Suprapubic skin (tissue), 4 donors: ENCODE measurements around the gene DOCK11.

Experiments
- CTCF ChIP-seq, 2 donors: fragments of 200-600 bp in 1 of 2; fragments of 450-650 bp in 1 of 2; sonication (generic) in 1 of 2; IDR thresholded peaks; one replicate each; pipeline ENCODE4 v1.5.1; 2016 to 2019; ENCODE audit warnings: antibody characterized with exemption in 2 of 2, mild to moderate bottlenecking in 1 of 2, moderate library complexity in 1 of 2
- POLR2A ChIP-seq, 2 donors: fragments of 450-650 bp; IDR thresholded peaks; one replicate each; pipeline ENCODE4 v1.6.1; 2017; ENCODE audit warnings: antibody characterized with exemption in 2 of 2, mild to moderate bottlenecking in 2 of 2, moderate library complexity in 2 of 2
- POLR2AphosphoS5 ChIP-seq, 3 donors: sonication (generic); formaldehyde crosslinking; IDR thresholded peaks; one replicate each; pipeline ENCODE4 v1.6.1; 2017; ENCODE audit warnings: antibody characterized with exemption in 3 of 3

GRCh38 chrX:118468122-118468521 lies 27.5 kb upstream of the DOCK11 start:
- TF ChIP-seq CTCF (IDR thresholded peaks at IDR 0.05) (no peak), POLR2A (IDR thresholded peaks at IDR 0.05) (no peak), POLR2AphosphoS5 (IDR thresholded peaks at IDR 0.05) (no peak)
